H54 (cell line): ENCODE results near the gene KLHL5.
A peak's percentile ranks its signal among the peaks of the same experiment; 100 is the strongest.

Source experiments
- DNase-seq: peaks from one replicate; pipeline ENCODE4 v3.0.0; 2011; ENCODE audit warnings: low spot score, mixed read lengths; ENCODE audit not compliant: insufficient read length
- FAIRE-seq: peaks from 3 replicates; lab custom pipeline; 2011; peaks lifted over from hg19 to GRCh38; lab: Jason Lieb, UNC
- POLR2A ChIP-seq: IDR thresholded peaks from 2 replicates; pipeline ENCODE4 v1.6.1; 2011; ENCODE audit warnings: low read depth, mild to moderate bottlenecking, low read length

KLHL5 gene

GRCh38 chr4:39050590-39050989 is 11.4 kb upstream of the KLHL5 start:
- DNase-seq, result no peak
- no peak for TF ChIP-seq POLR2A
- no peak for FAIRE-seq

- DNase-seq, result no peak
- no peak for FAIRE-seq
- TF ChIP-seq POLR2A, result no peak
Observed at GRCh38 chr4:39051492-39051891, 10.5 kb upstream of the KLHL5 start.

- no peak for FAIRE-seq
- no peak for TF ChIP-seq POLR2A
Observed at GRCh38 chr4:39053983-39054382, 8.0 kb upstream of the KLHL5 start.

GRCh38 chr4:39054497-39054896 is 7.5 kb upstream of the KLHL5 start:
- no peak for TF ChIP-seq POLR2A
- FAIRE-seq (no peak), DNase-seq (no peak)

More at GRCh38 chr4:39053983-39054382, 8.0 kb upstream of the KLHL5 start:
- DNase-seq, result no peak

GRCh38 chr4:39056023-39056422 is 6.0 kb upstream of the KLHL5 start:
- FAIRE-seq (no peak), DNase-seq (no peak)
- no peak for TF ChIP-seq POLR2A

- no peak for TF ChIP-seq POLR2A
- DNase-seq, result no peak
- no peak for FAIRE-seq
Observed at GRCh38 chr4:39061457-39061856, 575 bp upstream of the KLHL5 start.

- DNase-seq, result no peak
Observed at GRCh38 chr4:39062770-39063097, 702 bp downstream of the KLHL5 start.

GRCh38 chr4:39063430-39063829 is 1.4 kb downstream of the KLHL5 start:
- TF ChIP-seq POLR2A, result no peak
- FAIRE-seq (no peak), DNase-seq (no peak)

More at GRCh38 chr4:39062770-39063097, 702 bp downstream of the KLHL5 start:
- no peak for FAIRE-seq
- TF ChIP-seq POLR2A, result no peak

- DNase-seq, result no peak
- no peak for TF ChIP-seq POLR2A
- no peak for FAIRE-seq
Observed at GRCh38 chr4:39066371-39066770, 4.3 kb downstream of the KLHL5 start.

GRCh38 chr4:39067031-39067430 is 5.0 kb downstream of the KLHL5 start:
- no peak for TF ChIP-seq POLR2A
- FAIRE-seq, result no peak
- no peak for DNase-seq

GRCh38 chr4:39067451-39067850 is 5.4 kb downstream of the KLHL5 start:
- FAIRE-seq, result peak; percentile 36
- no peak for TF ChIP-seq POLR2A
- no peak for DNase-seq

GRCh38 chr4:39068907-39069306 is 6.9 kb downstream of the KLHL5 start:
- no peak for TF ChIP-seq POLR2A
- FAIRE-seq (no peak), DNase-seq (no peak)

GRCh38 chr4:39078829-39079228 is 16.8 kb downstream of the KLHL5 start:
- FAIRE-seq, result no peak

GRCh38 chr4:39083164-39083563 is 21.1 kb downstream of the KLHL5 start:
- no peak for FAIRE-seq
- DNase-seq, result peak; percentile 5
- no peak for TF ChIP-seq POLR2A

More at GRCh38 chr4:39078829-39079228, 16.8 kb downstream of the KLHL5 start:
- no peak for TF ChIP-seq POLR2A
- no peak for DNase-seq

GRCh38 chr4:39085891-39086290 is 23.9 kb downstream of the KLHL5 start:
- FAIRE-seq, result peak; percentile 94
- no peak for TF ChIP-seq POLR2A
- no peak for DNase-seq

GRCh38 chr4:39096847-39097246 is 34.8 kb downstream of the KLHL5 start:
- DNase-seq (no peak), FAIRE-seq (no peak)
- TF ChIP-seq POLR2A, result no peak
